Fibroblast of lung (primary cell): Measurements from ENCODE around the gene RAD18. TPM values are rescaled to one million over a fixed set of nuclear protein-coding genes. Genes with fewer than 3 reads are reported as not detected.

Experiments
- DNase-seq, 2 donors: peaks; one replicate each; pipeline versions ENCODE4 v3.0.0 to v3.0.0-alpha.2; 2010; ENCODE audit warnings: low read depth in 2 of 2
- H2AFZ ChIP-seq: 2 replicates; pipeline ENCODE4 v1.5.1; 2012; ENCODE audit warnings: low read length, control low read depth, inconsistent platforms
- H3K27ac ChIP-seq: 2 replicates; pipeline ENCODE4 v1.5.1; 2011; ENCODE audit warnings: low read length, control low read depth; ENCODE audit not compliant: insufficient read depth
- H3K27me3 ChIP-seq: 2 replicates; pipeline ENCODE4 v1.5.1; 2011; ENCODE audit warnings: mild to moderate bottlenecking, low read length; ENCODE audit not compliant: control insufficient read depth, insufficient read depth
- H3K36me3 ChIP-seq: 2 replicates; pipeline ENCODE4 v1.5.1; 2011; ENCODE audit warnings: low read length; ENCODE audit not compliant: control insufficient read depth, insufficient read depth
- H3K4me1 ChIP-seq: 2 replicates; pipeline ENCODE4 v1.5.1; 2011; ENCODE audit warnings: low read length; ENCODE audit not compliant: control insufficient read depth, insufficient read depth; ENCODE audit errors: extremely low read depth
- H3K4me2 ChIP-seq: 2 replicates; pipeline ENCODE4 v1.5.1; 2011; ENCODE audit warnings: low read length, control low read depth; ENCODE audit not compliant: insufficient read depth; ENCODE audit errors: extremely low read depth
- H3K4me3 ChIP-seq, 4 experiments: fragments of 200-600 bp in 1 of 4; sonication (generic) in 1 of 4; replicated peaks in 1 of 4; 2 replicates each; pipeline ENCODE4 v1.5.1; 2011 to 2016; ENCODE audit warnings: low read length in 4 of 4, low read depth in 3 of 4, mild to moderate bottlenecking in 3 of 4, control low read depth in 2 of 4, inconsistent platforms in 1 of 4, mixed read lengths in 1 of 4; ENCODE audit not compliant: insufficient read depth in 1 of 4; ENCODE audit errors: control extremely low read depth in 1 of 4
- H3K79me2 ChIP-seq: 2 replicates; pipeline ENCODE4 v1.5.1; 2012; ENCODE audit warnings: mild to moderate bottlenecking, low read length, inconsistent platforms; ENCODE audit not compliant: control insufficient read depth, insufficient read depth
- H3K9ac ChIP-seq: 2 replicates; pipeline ENCODE4 v1.5.1; 2011; ENCODE audit warnings: mild to moderate bottlenecking, low read length, control low read depth; ENCODE audit not compliant: insufficient read depth
- H3K9me3 ChIP-seq: 2 replicates; pipeline ENCODE4 v1.5.1; 2012; ENCODE audit warnings: low read depth, low read length; ENCODE audit not compliant: control insufficient read depth, insufficient read depth
- H4K20me1 ChIP-seq: 2 replicates; pipeline ENCODE4 v1.5.1; 2011; ENCODE audit warnings: low read length; ENCODE audit not compliant: control insufficient read depth, insufficient read depth; ENCODE audit errors: extremely low read depth
- CTCF ChIP-seq, 2 donors: IDR thresholded peaks in 1 of 2; conservative IDR thresholded peaks in 1 of 2; 1 replicate in 1 of 2; 2 replicates in 1 of 2; pipeline ENCODE4 v1.5.1; 2011 to 2012; ENCODE audit warnings: low read length in 2 of 2, control low read depth in 1 of 2, inconsistent platforms in 1 of 2, low read depth in 1 of 2, mild to moderate bottlenecking in 1 of 2
- EZH2 ChIP-seq: IDR thresholded peaks from 2 replicates; pipeline ENCODE4 v1.5.1; 2012; ENCODE audit warnings: low read length, control low read depth, mild to moderate bottlenecking; ENCODE audit errors: missing control alignments
- polyA minus RNA-seq: library from RNA; depleted of rRNA, polyadenylated mRNA; stranded (reverse); fragments of >200 nt; gene quantifications from 2 replicates; pipeline ENCODE4 v1.2.3, GENCODE V29; 2011; ENCODE audit warnings: low replicate concordance
- polyA plus RNA-seq, 2 donors: library from polyadenylated mRNA; depleted of rRNA in 1 of 2; stranded (reverse) in 1 of 2; unstranded in 1 of 2; fragments of >200 nt; gene quantifications; 2 replicates each; pipeline ENCODE4 v1.2.1, GENCODE V29; 2011 to 2012; ENCODE audit warnings: missing spikeins in 1 of 2
- total RNA-seq: library from RNA; depleted of rRNA; stranded (reverse); fragments of >200 nt; gene quantifications from 2 replicates; pipeline ENCODE4 v1.2.1, GENCODE V29; 2014

Gene RAD18
- total RNA-seq (5.6 and 6.1 TPM in 2 replicates), polyA plus RNA-seq (9.9 and 19.5 TPM in 2 replicates), polyA minus RNA-seq (1.7 and 9.2 TPM in 2 replicates)
- 5.4 and 9.5 TPM in 2 replicates for polyA plus RNA-seq (2012)

GRCh38 chr3:8963137-8963853, at the start of gene RAD18:
Gene RAD18, minus strand, starts transcription at chr3:8963472. Its CDS starts 87 bp downstream, at chr3:8963385.
- no peak for TF ChIP-seq EZH2
- TF ChIP-seq CTCF (conservative IDR thresholded peaks at IDR 0.05 in 1 of 2, IDR thresholded peaks at IDR 0.05 in 1 of 2; ENCODE audit: low read depth in 1 of 2, low read length in 2 of 2): no peak

GRCh38 chr3:9012521-9012920, 49.2 kb upstream of the RAD18 start:
- H3K36me3 ChIP-seq: no peaks in the 10 kb centered on the region
- DNase-seq: no peak
- no peak overlapping the region for H3K9ac ChIP-seq
- no peaks in the 10 kb centered on the region for H3K4me1 ChIP-seq
- H3K9me3 ChIP-seq: no peaks in the 10 kb centered on the region
- no peaks in the 10 kb centered on the region for H3K79me2 ChIP-seq
- TF ChIP-seq EZH2 (no peak), CTCF (conservative IDR thresholded peaks at IDR 0.05 in 1 of 2, IDR thresholded peaks at IDR 0.05 in 1 of 2; ENCODE audit: low read depth in 1 of 2, low read length in 2 of 2) (no peak)
- H3K4me2 ChIP-seq: no peak overlapping the region
- no peak overlapping the region for H3K27ac ChIP-seq
- H3K27me3 ChIP-seq: no peaks in the 10 kb centered on the region
- no peak overlapping the region for H3K4me3 ChIP-seq
- no peak overlapping the region for H2AFZ ChIP-seq
- H4K20me1 ChIP-seq: no peaks in the 10 kb centered on the region

More at GRCh38 chr3:8963137-8963853, at the start of gene RAD18:
- DNase-seq: peak; percentile 86 to 89
- Histone ChIP-seq H3K9me3 (no peaks in the 10 kb centered on the region), H3K4me3 (peak within 1 kb of the TSS; percentile 83 to 97 (median 96)), H4K20me1 (no peaks in the 10 kb centered on the region), H2AFZ (peak within 1 kb of the TSS; percentile 98), H3K27me3 (no peaks in the 10 kb centered on the region), H3K79me2 (peaks cover 42% of the 10 kb centered on the region), H3K4me2 (peak within 1 kb of the TSS; percentile 98), H3K4me1 (peaks cover 2% of the 10 kb centered on the region), H3K9ac (peak within 1 kb of the TSS; percentile 78), H3K36me3 (no peaks in the 10 kb centered on the region), H3K27ac (peak within 1 kb of the TSS; percentile 90)

GRCh38 chr3:9009976-9010545, 46.8 kb upstream of the RAD18 start:
- Histone ChIP-seq H3K27ac (no peak overlapping the region), H3K4me1 (no peaks in the 10 kb centered on the region), H4K20me1 (no peaks in the 10 kb centered on the region), H3K4me3 (no peak overlapping the region), H3K9ac (no peak overlapping the region), H3K27me3 (no peaks in the 10 kb centered on the region), H2AFZ (no peak overlapping the region), H3K9me3 (no peaks in the 10 kb centered on the region), H3K36me3 (no peaks in the 10 kb centered on the region), H3K4me2 (no peak overlapping the region), H3K79me2 (no peaks in the 10 kb centered on the region)
- TF ChIP-seq CTCF (conservative IDR thresholded peaks at IDR 0.05 in 1 of 2, IDR thresholded peaks at IDR 0.05 in 1 of 2; ENCODE audit: low read depth in 1 of 2, low read length in 2 of 2): no peak
- DNase-seq: no peak
